ENCODE results near the gene DCUN1D2.

- TF ChIP-seq CTCF (IDR thresholded peaks at IDR 0.05): no peak
- no peak for TF ChIP-seq EP300 (IDR thresholded peaks at IDR 0.05)
Measured at GRCh38 chr13:113500530-113501265, 10.2 kb upstream of the DCUN1D2 start.
